Skeletal muscle cell (primary cell): ENCODE results near the gene KCNIP4.

Experiments
- DNase-seq: peaks from one replicate; pipeline ENCODE4 v3.0.0-alpha.2; 2010; ENCODE audit warnings: low read depth
- H3K4me3 ChIP-seq: 2 replicates; pipeline ENCODE4 v1.5.1; 2011; ENCODE audit warnings: low read depth, mild to moderate bottlenecking, control low read depth, low read length, moderate library complexity

KCNIP4 gene

GRCh38 chr4:21327976-21328700 lies 620.4 kb downstream of the KCNIP4 start:
- no peak for DNase-seq
- H3K4me3 ChIP-seq: no peak overlapping the region

GRCh38 chr4:21320034-21320433 lies 628.5 kb downstream of the KCNIP4 start:
- DNase-seq: no peak
- H3K4me3 ChIP-seq: no peak overlapping the region

GRCh38 chr4:21307709-21308108 lies 640.9 kb downstream of the KCNIP4 start:
- no peak overlapping the region for H3K4me3 ChIP-seq
- DNase-seq: no peak

GRCh38 chr4:21304540-21304887 lies 644.1 kb downstream of the KCNIP4 start:
- no peak overlapping the region for H3K4me3 ChIP-seq
- no peak for DNase-seq

GRCh38 chr4:21290562-21290961 lies 658.0 kb downstream of the KCNIP4 start:
- DNase-seq: no peak

GRCh38 chr4:21276046-21276445 lies 672.5 kb downstream of the KCNIP4 start:
- no peak overlapping the region for H3K4me3 ChIP-seq
- no peak for DNase-seq

More at GRCh38 chr4:21290562-21290961, 658.0 kb downstream of the KCNIP4 start:
- H3K4me3 ChIP-seq: no peak overlapping the region

- no peak for DNase-seq
- H3K4me3 ChIP-seq: no peak overlapping the region
These were observed 677.0 kb downstream of the KCNIP4 start for GRCh38 chr4:21271439-21272052.

GRCh38 chr4:21248331-21248730 lies 700.2 kb downstream of the KCNIP4 start:
- no peak for DNase-seq
- no peak overlapping the region for H3K4me3 ChIP-seq

- no peak for DNase-seq
- no peak overlapping the region for H3K4me3 ChIP-seq
These were observed 706.4 kb downstream of the KCNIP4 start for GRCh38 chr4:21242163-21242562.

- no peak overlapping the region for H3K4me3 ChIP-seq
- no peak for DNase-seq
These were observed 721.7 kb downstream of the KCNIP4 start for GRCh38 chr4:21226637-21227538.

- H3K4me3 ChIP-seq: no peak overlapping the region
- no peak for DNase-seq
These were observed 736.7 kb downstream of the KCNIP4 start for GRCh38 chr4:21211846-21212245.

GRCh38 chr4:21209860-21210259 lies 738.7 kb downstream of the KCNIP4 start:
- DNase-seq: no peak
- H3K4me3 ChIP-seq: no peak overlapping the region

GRCh38 chr4:21205821-21206531 lies 742.6 kb downstream of the KCNIP4 start:
- no peak for DNase-seq
- no peak overlapping the region for H3K4me3 ChIP-seq

- no peak overlapping the region for H3K4me3 ChIP-seq
- DNase-seq: no peak
These were observed 745.2 kb downstream of the KCNIP4 start for GRCh38 chr4:21203416-21203815.

GRCh38 chr4:21202959-21203358 lies 745.6 kb downstream of the KCNIP4 start:
- DNase-seq: no peak
- H3K4me3 ChIP-seq: no peak overlapping the region

GRCh38 chr4:21198683-21199082 lies 749.9 kb downstream of the KCNIP4 start:
- DNase-seq: no peak
- H3K4me3 ChIP-seq: no peak overlapping the region

GRCh38 chr4:21195682-21196081 lies 752.9 kb downstream of the KCNIP4 start:
- DNase-seq: no peak
- H3K4me3 ChIP-seq: no peak overlapping the region

GRCh38 chr4:21192367-21192766 lies 756.2 kb downstream of the KCNIP4 start:
- no peak overlapping the region for H3K4me3 ChIP-seq
- DNase-seq: no peak

- H3K4me3 ChIP-seq: no peak overlapping the region
- DNase-seq: no peak
These were observed 757.3 kb downstream of the KCNIP4 start for GRCh38 chr4:21191317-21191716.

GRCh38 chr4:21184788-21185187 lies 763.8 kb downstream of the KCNIP4 start:
- DNase-seq: no peak
- H3K4me3 ChIP-seq: no peak overlapping the region
